Measurements from ENCODE around the gene ASCL4.

- TF ChIP-seq CTCF (IDR thresholded peaks at IDR 0.05) (no peak), EZH2phosphoT487 (IDR thresholded peaks at IDR 0.05) (no peak), EZH2 (IDR thresholded peaks at IDR 0.05) (no peak)
Observed at GRCh38 chr12:107779077-107779831, 4.8 kb downstream of the ASCL4 start.
